Measurements from ENCODE around the gene FBN1. TPM values are rescaled to one million over a fixed set of nuclear protein-coding genes. Genes with fewer than 3 reads are reported as not detected.

The FBN1 gene
- total RNA-seq, 4 donors from 2014 or later = 13.0 to 28.0 (median 20.9) TPM

DNA sequence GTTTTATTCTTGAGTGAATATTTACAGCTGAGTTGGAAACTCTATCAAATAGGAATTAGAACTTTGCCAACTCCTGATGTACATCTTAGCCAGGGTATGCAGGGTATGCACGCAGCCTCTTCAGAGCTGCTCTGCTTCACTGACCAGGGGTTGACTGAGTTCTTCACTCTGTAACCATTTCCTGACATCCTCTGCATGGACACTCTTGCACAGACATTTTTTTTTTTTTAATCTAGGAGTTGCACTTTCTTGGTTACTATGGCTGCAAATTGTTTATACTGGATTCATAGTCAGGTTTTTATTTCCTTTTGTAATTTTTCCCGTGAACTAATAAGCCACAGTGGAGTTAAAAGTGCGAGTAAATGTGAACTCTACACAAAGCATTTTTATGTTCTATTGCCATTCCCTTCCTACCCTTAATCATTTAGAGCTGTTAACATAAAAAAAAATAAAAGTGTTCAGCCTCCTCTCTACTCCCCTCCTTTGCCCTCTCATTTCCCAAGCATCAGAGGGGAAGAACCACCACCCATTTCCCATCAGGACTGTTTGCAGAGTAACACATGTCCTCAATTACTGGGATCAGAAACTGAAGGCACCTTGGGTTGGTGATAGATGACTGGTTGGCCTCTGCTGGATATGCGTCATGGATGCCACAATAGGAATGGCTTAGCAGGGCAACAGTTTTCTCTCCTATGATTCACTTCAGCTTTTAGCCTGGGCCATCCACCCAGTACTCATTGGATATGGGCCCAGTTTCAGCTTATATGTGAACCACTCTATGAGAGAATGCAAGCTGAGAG, 260.3 kb downstream of the FBN1 start:
- Histone ChIP-seq H3K27ac (no peak overlapping the region), H3K4me3 (no peak overlapping the region), H3K9me3 (no peaks in the 10 kb centered on the region), H3K36me3 (no peaks in the 10 kb centered on the region), H3K4me1 (peaks cover 10 to 13% of the 10 kb centered on the region in 2 donors), H3K27me3 (no peaks in the 10 kb centered on the region)
- intact Hi-C loops (cut with DNase I; ENCODE audit: low total_unique reads) (no loop called here), in situ Hi-C loops (cut with MboI; ENCODE audit: low sequenced_read_pairs in 4 of 4) (no loop called here)
- DNase-seq = no peak
- TF ChIP-seq POLR2A (IDR thresholded peaks at IDR 0.05) = no peak
- TF ChIP-seq, protein P1, sequence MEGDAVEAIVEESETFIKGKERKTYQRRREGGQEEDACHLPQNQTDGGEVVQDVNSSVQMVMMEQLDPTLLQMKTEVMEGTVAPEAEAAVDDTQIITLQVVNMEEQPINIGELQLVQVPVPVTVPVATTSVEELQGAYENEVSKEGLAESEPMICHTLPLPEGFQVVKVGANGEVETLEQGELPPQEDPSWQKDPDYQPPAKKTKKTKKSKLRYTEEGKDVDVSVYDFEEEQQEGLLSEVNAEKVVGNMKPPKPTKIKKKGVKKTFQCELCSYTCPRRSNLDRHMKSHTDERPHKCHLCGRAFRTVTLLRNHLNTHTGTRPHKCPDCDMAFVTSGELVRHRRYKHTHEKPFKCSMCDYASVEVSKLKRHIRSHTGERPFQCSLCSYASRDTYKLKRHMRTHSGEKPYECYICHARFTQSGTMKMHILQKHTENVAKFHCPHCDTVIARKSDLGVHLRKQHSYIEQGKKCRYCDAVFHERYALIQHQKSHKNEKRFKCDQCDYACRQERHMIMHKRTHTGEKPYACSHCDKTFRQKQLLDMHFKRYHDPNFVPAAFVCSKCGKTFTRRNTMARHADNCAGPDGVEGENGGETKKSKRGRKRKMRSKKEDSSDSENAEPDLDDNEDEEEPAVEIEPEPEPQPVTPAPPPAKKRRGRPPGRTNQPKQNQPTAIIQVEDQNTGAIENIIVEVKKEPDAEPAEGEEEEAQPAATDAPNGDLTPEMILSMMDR (IDR thresholded peaks at IDR 0.05 in 4 of 5, conservative IDR thresholded peaks at IDR 0.05 in 1 of 5) = no peak
- no peak for ATAC-seq

DNA sequence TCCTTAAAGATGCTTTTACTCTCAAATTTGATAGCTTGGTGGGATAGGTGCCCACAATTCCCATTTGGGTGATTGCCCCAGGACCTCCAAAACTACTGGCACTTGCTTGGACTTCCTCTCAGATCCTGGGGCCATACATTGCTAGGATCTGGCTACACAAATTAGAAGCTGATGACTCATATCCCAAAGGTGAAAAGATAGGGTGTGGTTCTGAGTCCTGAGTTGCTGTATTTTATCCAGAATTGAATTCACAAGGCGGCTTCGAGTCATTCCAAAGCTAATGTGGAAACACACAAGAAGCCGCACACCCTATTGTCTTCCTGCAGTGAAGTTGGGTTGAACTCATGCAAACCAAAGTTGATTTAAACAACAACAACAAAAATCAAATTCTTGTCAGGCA, 260.9 kb downstream of the FBN1 start:
- ATAC-seq = no peak
- intact Hi-C loops (cut with DNase I; ENCODE audit: low total_unique reads) = no loop called here

DNA sequence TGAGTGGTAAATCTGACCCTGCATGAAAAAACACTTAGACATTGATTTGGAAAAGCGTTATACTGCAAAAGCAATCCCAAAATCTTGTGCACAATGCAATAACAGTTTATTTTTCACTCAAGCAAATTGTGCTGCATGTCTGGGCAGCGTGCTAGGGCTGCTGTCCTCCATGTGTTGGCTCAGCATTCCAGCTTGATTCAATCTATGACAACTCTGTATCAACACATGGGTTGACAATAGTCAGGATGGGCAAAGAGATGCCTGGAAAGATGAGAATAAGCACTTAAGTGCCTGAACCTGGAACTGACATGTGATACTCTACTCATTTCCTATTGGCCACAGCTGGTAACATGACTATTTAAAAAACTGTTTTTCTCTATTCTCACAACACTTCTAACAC, 262.5 kb downstream of the FBN1 start:
- H3K9me3 ChIP-seq = no peaks in the 10 kb centered on the region
- TF ChIP-seq, protein P1 (IDR thresholded peaks at IDR 0.05 in 4 of 5, conservative IDR thresholded peaks at IDR 0.05 in 1 of 5) = no peak
- no peak for TF ChIP-seq POLR2A (IDR thresholded peaks at IDR 0.05)
- H3K27ac ChIP-seq = no peak overlapping the region
- intact Hi-C loops (cut with DNase I; ENCODE audit: low total_unique reads) = no loop called here
- DNase-seq (no peak), ATAC-seq (no peak)
- H3K36me3 ChIP-seq = no peaks in the 10 kb centered on the region
- no peaks in the 10 kb centered on the region for H3K27me3 ChIP-seq
- H3K4me3 ChIP-seq = no peak overlapping the region
- peaks cover 0 to under 1% of the 10 kb centered on the region in 2 donors for H3K4me1 ChIP-seq
- in situ Hi-C loops (cut with MboI; ENCODE audit: low sequenced_read_pairs in 4 of 4) = no loop called here

More for the DNA sequence above, 260.9 kb downstream of the FBN1 start:
- H3K27me3 ChIP-seq = no peaks in the 10 kb centered on the region
- no peaks in the 10 kb centered on the region for H3K36me3 ChIP-seq
- H3K4me1 ChIP-seq = peaks cover 7 to 8% of the 10 kb centered on the region in 2 donors
- in situ Hi-C loops (cut with MboI; ENCODE audit: low sequenced_read_pairs in 4 of 4) = no loop called here
- H3K27ac ChIP-seq = no peak overlapping the region
- no peak overlapping the region for H3K4me3 ChIP-seq
- TF ChIP-seq, protein P1 (IDR thresholded peaks at IDR 0.05 in 4 of 5, conservative IDR thresholded peaks at IDR 0.05 in 1 of 5) = no peak
- TF ChIP-seq POLR2A (IDR thresholded peaks at IDR 0.05) = no peak
- H3K9me3 ChIP-seq = no peaks in the 10 kb centered on the region
- no peak for DNase-seq

DNA sequence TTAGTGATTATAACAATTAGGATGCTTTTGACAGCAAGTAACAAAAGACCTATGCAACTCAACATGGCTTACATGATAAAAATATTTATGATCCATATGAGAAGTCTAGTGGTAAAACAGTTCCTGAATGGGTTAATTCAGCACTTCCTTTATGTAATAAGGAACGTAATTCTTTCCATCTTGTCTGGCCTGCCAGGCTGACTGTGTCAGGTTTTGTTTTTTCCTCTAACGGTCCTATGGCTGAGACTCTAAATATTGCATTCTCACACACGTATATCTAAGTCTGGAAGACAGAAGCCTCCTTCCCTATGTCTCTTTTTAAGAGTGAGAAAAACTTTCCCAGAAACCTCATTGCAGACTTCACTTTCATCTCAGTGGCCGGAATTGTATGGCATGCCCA, 263.6 kb downstream of the FBN1 start:
- no peak overlapping the region for H3K4me3 ChIP-seq
- TF ChIP-seq, protein P1 (IDR thresholded peaks at IDR 0.05 in 4 of 5, conservative IDR thresholded peaks at IDR 0.05 in 1 of 5) = no peak
- H3K36me3 ChIP-seq = no peaks in the 10 kb centered on the region
- in situ Hi-C loops (cut with MboI; ENCODE audit: low sequenced_read_pairs in 4 of 4) (no loop called here), intact Hi-C loops (cut with DNase I; ENCODE audit: low total_unique reads) (no loop called here)
- no peaks in the 10 kb centered on the region for H3K9me3 ChIP-seq
- no peaks in the 10 kb centered on the region for H3K27me3 ChIP-seq
- DNase-seq (no peak), ATAC-seq (no peak)
- no peaks in the 10 kb centered on the region for H3K4me1 ChIP-seq
- H3K27ac ChIP-seq = no peak overlapping the region

All from gastrocnemius medialis (tissue), 4 donors.